Right lobe of liver (tissue), 6 donors: ENCODE data around the gene MCC. TPM values are rescaled to one million over a fixed set of nuclear protein-coding genes. Genes with fewer than 3 reads are reported as not detected.
A peak's percentile ranks its signal among the peaks of the same experiment; 100 is the strongest.

Experiments
- ATAC-seq, 4 donors: fragments of 200-7000 bp; cut with Tn5 transposase; one replicate each; pipeline ENCODE4 v1.9.1; 2020; ENCODE audit warnings: mild to moderate bottlenecking in 4 of 4, moderate library complexity in 4 of 4
- DNase-seq, 3 donors: peaks; one replicate each; pipeline ENCODE4 v3.0.0-alpha.2; 2020
- H3K27ac ChIP-seq, 3 donors: fragments of 200-600 bp; one replicate each; pipeline ENCODE4 v1.8.0; 2022
- H3K27me3 ChIP-seq, 2 donors: fragments of 200-600 bp; one replicate each; pipeline ENCODE4 v1.8.0; 2022
- H3K36me3 ChIP-seq, 4 donors: fragments of 200-600 bp; sonication (generic) in 1 of 4; one replicate each; pipeline versions ENCODE4 v1.5.1 to v1.8.0; 2017 to 2022; ENCODE audit warnings: control low read depth in 1 of 4
- H3K4me1 ChIP-seq, 4 donors: fragments of 200-600 bp; sonication (generic) in 1 of 4; one replicate each; pipeline versions ENCODE4 v1.5.1 to v1.8.0; 2017 to 2022; ENCODE audit warnings: control low read depth in 1 of 4
- H3K4me3 ChIP-seq, 3 donors: fragments of 200-600 bp; one replicate each; pipeline ENCODE4 v1.8.0; 2022
- H3K9me3 ChIP-seq, 4 donors: fragments of 200-600 bp; sonication (generic) in 1 of 4; one replicate each; pipeline versions ENCODE4 v1.5.1 to v1.8.0; 2017 to 2022; ENCODE audit warnings: control low read depth in 1 of 4
- POLR2A ChIP-seq: fragments of 450-650 bp; IDR thresholded peaks from one replicate; pipeline ENCODE4 v1.6.1; 2017; ENCODE audit warnings: antibody characterized with exemption, mild to moderate bottlenecking
- WGBS: methylation state at CpG from one replicate; pipeline ENCODE4 v1.1.6; 2018; ENCODE audit warnings: low coverage, low lambda C conversion rate; ENCODE audit not compliant: insufficient coverage; ENCODE audit errors: missing lambda C conversion rate; 5-methylcytosine and 5-hydroxymethylcytosine counted together
- intact Hi-C, 2 donors: fragments of 100-400 bp; cut with DNase I; formaldehyde crosslinking; loops; one replicate each; pipeline versions ENCODE4 v1.11.2 to v1.14.1; 2022
- total RNA-seq, 6 experiments: library from RNA; depleted of rRNA in 2 of 6; stranded (reverse); fragments of >200 nt in 2 of 6; fragmentation: NEBNext Ultra II Directional in 3 of 6; extraction: Animal tissue kit (Norgen Biotek cat#: 25700) in 3 of 6; gene quantifications; one replicate each; pipeline versions ENCODE4 v1.1.0 to v1.2.4, GENCODE V29; 2016 to 2023
- TF ChIP-seq, protein P1 (sequence below), 4 donors: fragments of 200-600 bp in 3 of 4; fragments of 450-650 bp in 1 of 4; IDR thresholded peaks; one replicate each; pipeline versions ENCODE4 v1.5.1 to v1.8.0; 2016 to 2022; ENCODE audit warnings: antibody characterized with exemption in 4 of 4, mild to moderate bottlenecking in 2 of 4
- donor health status: DM: no; HTN: yes; CAD: no.
- donor health status: DM: no; HTN: no; CAD: no.
- donor health status: DM: no; HTN: no; CAD: no.
- donor health status: DM: no; HTN: yes; CAD: no.
- donor health status: DM: no; HTN: yes; CAD: no.

MCC gene
- total RNA-seq, 6 experiments from 2014 or later, result 23.1 to 35.2 (median 26.1) TPM

GRCh38 chr5:113118765-113119164, 369.5 kb downstream of the MCC start:
- H3K9me3 ChIP-seq, result no peaks in the 10 kb centered on the region
- H3K36me3 ChIP-seq, result peaks cover 0 to 4% (median 0%) of the 10 kb centered on the region in 4 donors
- no peak for TF ChIP-seq POLR2A
- TF ChIP-seq, protein P1, sequence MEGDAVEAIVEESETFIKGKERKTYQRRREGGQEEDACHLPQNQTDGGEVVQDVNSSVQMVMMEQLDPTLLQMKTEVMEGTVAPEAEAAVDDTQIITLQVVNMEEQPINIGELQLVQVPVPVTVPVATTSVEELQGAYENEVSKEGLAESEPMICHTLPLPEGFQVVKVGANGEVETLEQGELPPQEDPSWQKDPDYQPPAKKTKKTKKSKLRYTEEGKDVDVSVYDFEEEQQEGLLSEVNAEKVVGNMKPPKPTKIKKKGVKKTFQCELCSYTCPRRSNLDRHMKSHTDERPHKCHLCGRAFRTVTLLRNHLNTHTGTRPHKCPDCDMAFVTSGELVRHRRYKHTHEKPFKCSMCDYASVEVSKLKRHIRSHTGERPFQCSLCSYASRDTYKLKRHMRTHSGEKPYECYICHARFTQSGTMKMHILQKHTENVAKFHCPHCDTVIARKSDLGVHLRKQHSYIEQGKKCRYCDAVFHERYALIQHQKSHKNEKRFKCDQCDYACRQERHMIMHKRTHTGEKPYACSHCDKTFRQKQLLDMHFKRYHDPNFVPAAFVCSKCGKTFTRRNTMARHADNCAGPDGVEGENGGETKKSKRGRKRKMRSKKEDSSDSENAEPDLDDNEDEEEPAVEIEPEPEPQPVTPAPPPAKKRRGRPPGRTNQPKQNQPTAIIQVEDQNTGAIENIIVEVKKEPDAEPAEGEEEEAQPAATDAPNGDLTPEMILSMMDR (IDR thresholded peaks at IDR 0.05), result no peak
- ATAC-seq (peak; percentile 27 to 67 (median 31)), DNase-seq (no peak)
- no peak overlapping the region for H3K4me3 ChIP-seq
- H3K4me1 ChIP-seq, result peaks cover 0 to 23% (median 7%) of the 10 kb centered on the region in 4 donors
- no peak overlapping the region for H3K27ac ChIP-seq
- no peaks in the 10 kb centered on the region for H3K27me3 ChIP-seq
- 83% methylated on average over 3 of the region's 7 CpGs for WGBS
- intact Hi-C loops, result no loop called here

DNA sequence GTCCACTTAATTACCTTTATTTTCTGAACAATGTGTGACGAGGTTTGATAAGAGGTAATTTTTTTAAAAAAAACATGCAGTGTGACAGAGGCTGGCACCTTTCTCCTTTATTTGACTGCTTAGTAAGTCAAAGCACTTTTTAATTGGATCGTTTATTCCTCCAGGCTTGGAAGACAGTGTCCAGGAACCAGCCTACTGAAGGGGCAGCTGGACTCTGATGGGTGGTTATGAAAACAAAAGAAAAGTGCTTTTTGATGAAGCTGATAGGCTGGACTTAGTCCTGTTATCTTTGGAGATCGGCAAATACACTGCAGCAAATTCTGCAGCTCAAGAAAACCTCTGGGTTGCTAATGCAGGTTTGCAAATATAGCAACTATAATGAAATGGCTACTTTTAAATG, 370.0 kb downstream of the MCC start:
- intact Hi-C loops, result no loop called here
- no peak for TF ChIP-seq POLR2A
- TF ChIP-seq, protein P1 (IDR thresholded peaks at IDR 0.05), result no peak

GRCh38 chr5:113117543-113118115, 370.6 kb downstream of the MCC start:
- ATAC-seq, result peak in 1 of 4 donors; percentile 48
- H3K4me1 ChIP-seq, result peaks cover 0 to 29% (median 9%) of the 10 kb centered on the region in 4 donors
- intact Hi-C loops, result no loop called here
- no peaks in the 10 kb centered on the region for H3K9me3 ChIP-seq
- H3K36me3 ChIP-seq, result peaks cover 0 to 4% (median 0%) of the 10 kb centered on the region in 4 donors
- no peak for DNase-seq
- 79% methylated on average over 3 of the region's 4 CpGs for whole genome bisulfite sequencing
- no peak overlapping the region for H3K4me3 ChIP-seq
- H3K27me3 ChIP-seq, result no peaks in the 10 kb centered on the region
- no peak overlapping the region for H3K27ac ChIP-seq
- TF ChIP-seq, protein P1 (IDR thresholded peaks at IDR 0.05), result no peak
- no peak for TF ChIP-seq POLR2A

More for the DNA sequence above, 370.0 kb downstream of the MCC start:
- Histone ChIP-seq H3K27me3 (no peaks in the 10 kb centered on the region), H3K9me3 (no peaks in the 10 kb centered on the region), H3K27ac (no peak overlapping the region), H3K36me3 (peaks cover 0 to 4% (median 0%) of the 10 kb centered on the region in 4 donors), H3K4me1 (peaks cover 0 to 23% (median 7%) of the 10 kb centered on the region in 4 donors), H3K4me3 (no peak overlapping the region)
- ATAC-seq, result no peak
- 85% methylated on average over 3 of the region's 3 CpGs for WGBS
- DNase-seq, result no peak

DNA sequence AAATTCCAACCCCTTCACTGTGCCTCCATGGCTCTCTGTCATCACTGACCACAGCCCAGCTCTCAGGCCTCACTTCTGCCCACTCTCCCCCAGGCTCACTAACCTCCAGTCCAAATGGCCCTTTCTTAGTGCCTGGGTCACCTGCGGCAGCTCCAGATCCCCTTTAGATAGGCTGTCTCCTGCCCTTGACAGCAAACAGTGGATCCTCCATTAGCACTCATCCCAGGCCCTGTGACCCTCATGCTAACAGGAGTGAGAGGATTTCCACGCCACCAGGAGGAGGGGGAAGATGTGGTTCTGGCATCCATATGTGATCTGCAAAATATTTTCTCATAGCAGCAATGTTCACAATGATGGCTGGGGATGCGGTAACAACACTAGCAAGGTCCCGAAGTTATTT, 372.3 kb downstream of the MCC start:
- H3K9me3 ChIP-seq, result no peaks in the 10 kb centered on the region
- WGBS, result 94% methylated on average over 2 of the region's 4 CpGs
- no peak for ATAC-seq

More for the DNA sequence above, 372.3 kb downstream of the MCC start:
- Histone ChIP-seq H3K4me3 (no peak overlapping the region), H3K36me3 (peaks cover 0 to 4% (median 0%) of the 10 kb centered on the region in 4 donors), H3K27me3 (no peaks in the 10 kb centered on the region), H3K27ac (no peak overlapping the region), H3K4me1 (peaks cover 0 to 39% (median 10%) of the 10 kb centered on the region in 4 donors)
- no peak for DNase-seq
- TF ChIP-seq, protein P1 (IDR thresholded peaks at IDR 0.05), result no peak
- no peak for TF ChIP-seq POLR2A
- intact Hi-C loops, result no loop called here
